Measurements from ENCODE around the gene CDHR5. TPM values are rescaled to one million over a fixed set of nuclear protein-coding genes. Genes with fewer than 3 reads are reported as not detected.

The CDHR5 gene
- total and polyA plus RNA-seq, 7 donors: 0.07 to 0.34 (median 0.20) TPM; not detected in 4

- H3K36me3 ChIP-seq (ENCODE audit: insufficient read depth in 1 of 2, low read depth in 1 of 2): peaks cover 5 to 98% of the 10 kb centered on the region in 2 donors
- no peak overlapping the region for H3K27ac ChIP-seq
- no peak overlapping the region for H3K4me3 ChIP-seq
- WGBS, 3 donors: 91 to 94% (median 94%) methylated on average over 26 to 30 of the region's 30 CpGs
- H3K4me1 ChIP-seq: no peaks in the 10 kb centered on the region
- H3K9me3 ChIP-seq: no peaks in the 10 kb centered on the region
- intact Hi-C loops (cut with DNase I): no loop called here
- peak in 1 of 4 donors; percentile 25 for ATAC-seq
- H3K27me3 ChIP-seq (ENCODE audit: insufficient read depth in 3 of 3, low read length in 2 of 3): no peaks in the 10 kb centered on the region
- no peak for DNase-seq
- no peak for TF ChIP-seq CTCF (IDR thresholded peaks at IDR 0.05)
These were observed 26.6 kb downstream of the CDHR5 start for GRCh38 chr11:598005-598680.

GRCh38 chr11:597166-597725, 27.5 kb downstream of the CDHR5 start:
- 85 to 90% (median 90%) methylated on average over 28 to 29 of the region's 29 CpGs for WGBS, 3 donors
- ATAC-seq (peak in 1 of 4 donors; percentile 13), DNase-seq (no peak)

GRCh38 chr11:596374-596773, 28.4 kb downstream of the CDHR5 start:
- no peak for TF ChIP-seq CTCF (IDR thresholded peaks at IDR 0.05)
- Histone ChIP-seq H3K36me3 (ENCODE audit: insufficient read depth in 1 of 2, low read depth in 1 of 2) (peaks cover 5 to 99% of the 10 kb centered on the region in 2 donors), H3K9me3 (no peaks in the 10 kb centered on the region), H3K27ac (no peak overlapping the region), H3K4me1 (no peaks in the 10 kb centered on the region), H3K4me3 (no peak overlapping the region), H3K27me3 (ENCODE audit: insufficient read depth in 3 of 3, low read length in 2 of 3) (no peaks in the 10 kb centered on the region)
- ATAC-seq: no peak
- intact Hi-C loops (cut with DNase I): no loop called here
- DNase-seq: no peak
- WGBS, 3 donors: 85 to 96% (median 89%) methylated on average over 10 of the region's 10 CpGs

More at GRCh38 chr11:597166-597725, 27.5 kb downstream of the CDHR5 start:
- intact Hi-C loops (cut with DNase I): no loop called here
- Histone ChIP-seq H3K9me3 (no peaks in the 10 kb centered on the region), H3K36me3 (ENCODE audit: insufficient read depth in 1 of 2, low read depth in 1 of 2) (peaks cover 5 to 99% of the 10 kb centered on the region in 2 donors), H3K27me3 (ENCODE audit: insufficient read depth in 3 of 3, low read length in 2 of 3) (no peaks in the 10 kb centered on the region), H3K4me1 (no peaks in the 10 kb centered on the region), H3K4me3 (no peak overlapping the region), H3K27ac (no peak overlapping the region)
- no peak for TF ChIP-seq CTCF (IDR thresholded peaks at IDR 0.05)

- WGBS, 3 donors: 90 to 91% (median 91%) methylated on average over 10 of the region's 10 CpGs
- DNase-seq (no peak), ATAC-seq (no peak)
- Histone ChIP-seq H3K9me3 (no peaks in the 10 kb centered on the region), H3K27ac (no peak overlapping the region), H3K4me1 (no peaks in the 10 kb centered on the region), H3K36me3 (ENCODE audit: insufficient read depth in 1 of 2, low read depth in 1 of 2) (peaks cover 5 to 99% of the 10 kb centered on the region in 2 donors), H3K27me3 (ENCODE audit: insufficient read depth in 3 of 3, low read length in 2 of 3) (no peaks in the 10 kb centered on the region), H3K4me3 (no peak overlapping the region)
- intact Hi-C loops (cut with DNase I): no loop called here
- TF ChIP-seq CTCF (IDR thresholded peaks at IDR 0.05): no peak
These were observed 29.4 kb downstream of the CDHR5 start for GRCh38 chr11:595400-595799.

Data from psoas muscle (tissue), 8 donors.